IPS DF 6.9 (cell line): ENCODE results near the gene GTPBP3.

Experiments used
- DNase-seq: peaks from one replicate; pipeline ENCODE4 v3.0.0-alpha.2; 2013; ENCODE audit warnings: low read depth, low spot score
- H3K27ac ChIP-seq: one replicate; pipeline ENCODE4 v1.5.1; 2013; ENCODE audit warnings: low read length, control low read depth
- H3K27me3 ChIP-seq: 2 replicates; pipeline ENCODE4 v1.6.1; 2013; ENCODE audit warnings: mild to moderate bottlenecking, low read length; ENCODE audit not compliant: control insufficient read depth, insufficient read depth
- H3K36me3 ChIP-seq: 2 replicates; pipeline ENCODE4 v1.6.1; 2013; ENCODE audit warnings: low read length; ENCODE audit not compliant: control insufficient read depth, insufficient read depth
- H3K4me1 ChIP-seq: 2 replicates; pipeline ENCODE4 v1.6.1; 2013; ENCODE audit warnings: low read length; ENCODE audit not compliant: control insufficient read depth, insufficient read depth
- H3K4me3 ChIP-seq: 2 replicates; pipeline ENCODE4 v1.5.1; 2013; ENCODE audit warnings: mild to moderate bottlenecking, low read length
- H3K9me3 ChIP-seq: 2 replicates; pipeline ENCODE4 v1.6.1; 2013; ENCODE audit warnings: low read length, inconsistent platforms; ENCODE audit not compliant: control insufficient read depth, insufficient read depth
- WGBS: extraction: QIAGEN DNeasy Blood & Tissue Kit; methylation state at CpG from one replicate; pipeline ENCODE4 v1.1.7; 2013; ENCODE audit warnings: mixed read lengths, missing lambda C conversion rate; ENCODE audit not compliant: insufficient read length, insufficient coverage; 5-methylcytosine and 5-hydroxymethylcytosine counted together

GTPBP3 gene

DNA sequence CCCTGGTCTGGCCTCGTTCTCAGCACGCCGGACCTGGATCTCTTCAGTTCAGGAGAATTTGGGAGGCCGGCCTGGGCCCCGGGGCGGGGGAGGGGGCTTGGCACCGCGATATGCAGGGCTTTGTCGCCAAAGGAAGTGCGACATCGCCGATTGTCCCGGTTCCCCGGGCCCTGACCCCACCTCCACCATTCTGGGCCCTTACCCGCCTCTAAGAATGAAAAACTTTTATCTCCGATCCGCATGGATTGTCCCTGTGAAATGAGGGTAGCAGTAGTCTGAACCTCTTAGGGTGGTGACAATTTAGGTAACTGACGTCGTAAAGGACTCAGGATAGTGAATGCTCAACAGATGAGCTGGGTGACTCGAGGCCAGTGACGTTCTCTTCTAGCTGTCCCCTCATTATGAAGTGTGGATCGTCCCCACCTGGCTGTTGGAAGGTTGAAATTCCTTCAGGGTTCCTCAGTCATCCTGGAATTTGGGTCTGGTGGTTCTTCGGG lies 27.3 kb upstream of the GTPBP3 start:
- Histone ChIP-seq H3K36me3 (peaks cover 9% of the 10 kb centered on the region; the same call in 1 of the 2 replicates), H3K4me1 (peaks cover 4% of the 10 kb centered on the region), H3K9me3 (no peaks in the 10 kb centered on the region), H3K4me3 (peak overlapping the region; percentile 83), H3K27me3 (no peaks in the 10 kb centered on the region), H3K27ac (no peak overlapping the region)
- no CpG with 5 or more reads among the region's 23 CpGs for WGBS
- no peak for DNase-seq

DNA sequence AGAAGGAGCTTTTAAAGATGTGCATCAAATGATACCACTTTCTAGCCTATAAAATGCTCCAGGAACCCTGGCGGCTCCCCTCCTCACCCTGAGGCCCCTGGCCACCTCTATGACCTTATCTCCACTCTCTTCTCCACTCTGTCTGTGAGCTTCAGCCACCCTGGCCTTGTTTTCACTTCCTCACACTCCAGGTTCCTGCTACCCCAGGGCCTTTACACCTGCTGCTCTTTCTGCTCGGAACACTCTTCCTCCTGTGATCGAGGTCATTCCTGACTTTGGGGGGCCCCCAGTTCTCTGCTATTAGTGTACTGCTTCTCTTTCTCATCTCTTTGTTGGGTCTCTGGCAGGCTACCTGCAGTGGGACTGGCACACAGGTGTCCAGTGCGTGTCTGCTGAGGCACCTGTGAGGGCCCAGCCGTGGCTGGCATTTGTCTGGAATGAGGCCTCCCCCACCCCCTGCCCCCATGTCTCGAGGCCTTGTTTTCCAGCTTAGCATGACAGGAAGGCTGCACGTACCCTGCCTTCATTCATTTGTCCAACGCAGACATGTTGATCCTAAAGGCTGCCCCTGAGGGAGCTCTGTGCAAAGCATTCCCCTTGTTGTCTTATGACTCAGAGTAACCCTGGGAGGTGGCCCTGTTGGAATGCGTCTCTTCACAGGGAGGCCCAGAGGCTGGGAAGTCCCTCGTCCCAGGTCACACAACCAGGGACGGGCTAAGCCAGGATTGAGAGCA lies 25.7 kb upstream of the GTPBP3 start:
- Histone ChIP-seq H3K36me3 (peaks cover 17% of the 10 kb centered on the region), H3K4me3 (no peak overlapping the region), H3K9me3 (no peaks in the 10 kb centered on the region), H3K4me1 (peaks cover 2% of the 10 kb centered on the region), H3K27me3 (no peaks in the 10 kb centered on the region), H3K27ac (no peak overlapping the region)
- no peak for DNase-seq
- WGBS = no CpG with 5 or more reads among the region's 11 CpGs

DNA sequence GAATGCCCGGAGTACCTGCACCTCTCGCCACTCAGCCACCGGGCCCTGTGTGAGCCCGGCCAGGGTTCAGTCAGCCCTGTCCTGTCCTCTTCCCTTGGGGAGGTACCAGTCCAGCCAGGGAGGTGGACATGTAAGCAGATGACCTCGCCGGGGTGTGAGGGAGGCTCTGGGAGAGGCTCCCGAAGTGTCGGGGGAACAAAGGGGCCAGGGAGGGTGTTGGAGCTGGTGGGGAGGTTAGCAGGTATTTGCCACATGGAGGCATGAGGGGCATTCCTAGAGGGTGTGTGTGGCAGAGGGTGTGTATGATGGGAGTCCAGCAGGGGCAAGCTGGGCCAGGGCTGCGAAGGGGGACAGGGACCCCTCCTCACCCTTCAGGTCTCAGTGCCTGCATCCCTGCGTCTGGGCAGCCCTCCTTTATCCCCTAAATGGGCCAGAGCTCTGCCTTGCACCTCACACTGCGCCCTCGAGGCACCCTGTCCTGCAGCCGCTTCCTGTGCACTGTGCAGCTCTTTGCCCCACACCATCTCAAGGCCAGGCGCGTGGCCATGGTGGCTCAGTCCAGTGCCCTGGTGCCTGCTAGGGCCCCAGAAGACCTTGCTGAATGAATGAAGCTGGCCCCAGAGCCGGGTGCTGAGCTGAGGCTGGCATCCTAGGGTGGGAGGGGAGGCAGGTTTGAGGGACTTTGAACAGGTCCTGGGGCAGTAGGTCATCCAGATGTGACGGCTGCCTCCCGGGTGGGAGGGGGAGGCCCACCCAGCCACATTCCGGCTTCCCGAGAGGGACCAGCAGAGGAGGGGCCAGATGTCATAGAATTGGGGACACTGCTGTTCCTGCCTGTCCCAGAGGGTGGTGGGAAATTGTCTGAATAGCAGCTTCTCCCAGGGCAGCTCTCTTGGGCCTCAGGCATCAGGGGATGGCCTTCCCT lies 24.9 kb upstream of the GTPBP3 start:
- Histone ChIP-seq H3K36me3 (peaks cover 17% of the 10 kb centered on the region), H3K4me3 (no peak overlapping the region), H3K27me3 (no peaks in the 10 kb centered on the region), H3K27ac (no peak overlapping the region), H3K9me3 (no peaks in the 10 kb centered on the region), H3K4me1 (peaks cover 2% of the 10 kb centered on the region)
- WGBS = no CpG with 5 or more reads among the region's 20 CpGs
- DNase-seq = no peak

DNA sequence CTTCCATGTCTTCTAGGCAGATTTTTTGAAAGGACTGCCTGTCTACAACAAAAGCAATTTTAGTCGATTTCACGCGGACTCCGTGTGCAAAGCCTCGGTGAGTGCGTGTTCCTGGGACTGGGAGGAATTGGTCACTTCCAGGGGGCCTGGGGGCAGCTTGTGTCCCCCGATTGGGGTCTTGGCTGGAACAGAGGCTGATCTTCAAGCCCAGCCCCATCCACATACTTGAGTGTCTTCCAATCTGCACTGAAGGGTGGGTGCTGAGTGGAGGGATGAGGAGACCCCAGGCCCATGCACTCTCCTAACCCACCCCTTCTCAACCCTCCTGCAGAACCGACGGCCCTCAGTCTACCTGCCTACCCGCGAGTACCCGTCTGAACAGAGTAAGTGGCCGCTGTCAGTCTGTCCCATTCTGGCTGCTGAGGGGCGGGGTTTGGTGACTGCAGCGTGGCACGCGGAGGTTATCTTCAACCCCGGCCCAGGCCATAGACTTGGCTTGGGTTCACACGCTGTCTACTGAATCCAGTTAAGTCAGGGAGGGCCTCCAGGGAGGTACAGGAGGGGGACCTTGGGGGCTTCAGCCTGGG lies 23.3 kb upstream of the GTPBP3 start:
- peaks cover 2% of the 10 kb centered on the region for H3K4me1 ChIP-seq
- WGBS = no CpG with 5 or more reads among the region's 19 CpGs
- no peak overlapping the region for H3K27ac ChIP-seq
- H3K36me3 ChIP-seq = peaks cover 20% of the 10 kb centered on the region
- H3K9me3 ChIP-seq = no peaks in the 10 kb centered on the region
- DNase-seq = no peak
- H3K4me3 ChIP-seq = no peak overlapping the region
- no peaks in the 10 kb centered on the region for H3K27me3 ChIP-seq

DNA sequence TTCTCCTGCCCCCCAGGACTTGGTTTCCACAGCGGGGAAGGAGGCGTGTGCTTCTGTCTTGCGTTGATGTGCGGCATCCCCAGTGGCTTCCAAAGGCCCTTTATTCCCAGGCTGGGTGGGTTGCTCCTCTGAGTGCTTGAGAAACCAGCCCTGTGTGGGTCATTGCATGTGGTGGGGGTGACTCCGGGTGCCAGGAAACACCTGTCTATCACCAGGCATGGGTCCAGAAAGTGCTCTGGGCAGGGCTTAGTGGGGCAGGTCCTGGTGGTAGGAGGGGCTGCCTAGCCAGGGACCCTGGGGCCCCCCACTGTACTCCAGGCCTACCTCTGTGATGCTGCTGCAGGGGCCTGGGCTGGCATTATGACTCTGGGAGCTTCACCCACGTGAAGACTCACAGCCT lies 18.4 kb upstream of the GTPBP3 start:
- H3K9me3 ChIP-seq = no peaks in the 10 kb centered on the region
- peaks cover 31% of the 10 kb centered on the region for H3K36me3 ChIP-seq
- H3K4me1 ChIP-seq = no peaks in the 10 kb centered on the region
- H3K4me3 ChIP-seq = no peak overlapping the region
- no peak overlapping the region for H3K27ac ChIP-seq
- no peak for DNase-seq
- no CpG with 5 or more reads among the region's 6 CpGs for WGBS
- no peaks in the 10 kb centered on the region for H3K27me3 ChIP-seq

DNA sequence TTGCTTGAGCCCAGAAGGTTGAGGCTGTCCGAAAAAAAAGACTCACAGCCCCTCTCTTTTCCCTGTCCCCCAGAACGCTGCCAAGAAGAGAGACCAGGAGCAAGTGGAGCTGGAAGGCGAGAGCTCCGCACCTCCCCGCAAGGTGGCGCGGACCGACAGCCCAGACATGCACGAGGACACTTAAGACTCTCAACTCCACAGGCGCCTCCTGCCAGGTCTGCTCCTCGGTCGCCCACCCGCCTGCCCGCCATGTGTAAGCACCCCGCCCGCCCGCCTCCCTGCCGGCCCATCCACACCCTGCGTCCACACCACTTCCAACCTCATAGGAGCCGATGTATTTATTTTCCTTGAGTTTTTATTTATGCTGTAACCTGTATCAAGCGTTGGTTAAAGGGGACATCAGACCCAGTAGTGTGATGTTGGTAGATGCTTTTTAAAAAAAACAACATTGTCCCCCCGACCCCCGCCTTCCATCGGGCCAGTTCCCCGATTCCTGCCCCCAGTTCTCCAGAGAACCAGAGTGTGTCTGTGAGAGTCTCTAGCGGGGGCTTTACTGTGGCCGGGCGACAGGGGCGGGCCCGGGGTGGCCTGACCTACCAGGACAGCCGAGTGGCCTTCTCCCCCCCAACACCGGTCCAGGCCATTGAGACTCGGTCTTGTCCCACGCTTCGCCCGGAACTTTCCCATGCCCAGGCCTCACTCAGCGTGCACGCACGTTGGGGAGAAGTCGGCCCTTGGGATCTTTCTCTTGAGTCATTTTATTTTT lies 17.7 kb upstream of the GTPBP3 start:
- peaks cover 25% of the 10 kb centered on the region for H3K36me3 ChIP-seq
- WGBS = no CpG with 5 or more reads among the region's 40 CpGs

DNA sequence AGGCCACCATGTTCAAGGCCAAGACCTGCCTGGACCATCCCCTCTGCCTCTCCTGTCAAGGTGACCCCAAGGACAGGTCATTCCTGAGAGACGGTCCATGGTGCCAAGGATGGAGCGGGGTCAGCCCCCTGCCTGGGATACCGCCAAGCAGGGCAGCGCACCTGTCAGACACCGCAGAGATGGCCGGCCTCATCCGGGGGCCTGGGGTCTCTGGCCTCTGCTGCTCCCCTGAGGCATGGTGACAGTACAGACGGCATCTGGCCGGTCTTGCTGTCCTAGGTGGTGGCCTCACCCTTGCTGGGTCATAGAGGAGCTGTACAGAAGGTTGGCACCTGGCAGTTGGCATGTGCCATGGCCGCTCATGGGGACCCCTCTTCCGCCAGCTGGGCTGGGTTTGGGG lies 16.9 kb upstream of the GTPBP3 start:
- DNase-seq = no peak
- Histone ChIP-seq H3K4me1 (no peaks in the 10 kb centered on the region), H3K27me3 (no peaks in the 10 kb centered on the region), H3K27ac (no peak overlapping the region), H3K36me3 (peaks cover 26% of the 10 kb centered on the region), H3K4me3 (no peak overlapping the region), H3K9me3 (no peaks in the 10 kb centered on the region)
- WGBS = no CpG with 5 or more reads among the region's 11 CpGs

More for the DNA sequence above, 17.7 kb upstream of the GTPBP3 start:
- H3K4me1 ChIP-seq = no peaks in the 10 kb centered on the region
- no peaks in the 10 kb centered on the region for H3K27me3 ChIP-seq
- no peak for DNase-seq
- no peak overlapping the region for H3K27ac ChIP-seq
- no peaks in the 10 kb centered on the region for H3K9me3 ChIP-seq
- H3K4me3 ChIP-seq = no peak overlapping the region

DNA sequence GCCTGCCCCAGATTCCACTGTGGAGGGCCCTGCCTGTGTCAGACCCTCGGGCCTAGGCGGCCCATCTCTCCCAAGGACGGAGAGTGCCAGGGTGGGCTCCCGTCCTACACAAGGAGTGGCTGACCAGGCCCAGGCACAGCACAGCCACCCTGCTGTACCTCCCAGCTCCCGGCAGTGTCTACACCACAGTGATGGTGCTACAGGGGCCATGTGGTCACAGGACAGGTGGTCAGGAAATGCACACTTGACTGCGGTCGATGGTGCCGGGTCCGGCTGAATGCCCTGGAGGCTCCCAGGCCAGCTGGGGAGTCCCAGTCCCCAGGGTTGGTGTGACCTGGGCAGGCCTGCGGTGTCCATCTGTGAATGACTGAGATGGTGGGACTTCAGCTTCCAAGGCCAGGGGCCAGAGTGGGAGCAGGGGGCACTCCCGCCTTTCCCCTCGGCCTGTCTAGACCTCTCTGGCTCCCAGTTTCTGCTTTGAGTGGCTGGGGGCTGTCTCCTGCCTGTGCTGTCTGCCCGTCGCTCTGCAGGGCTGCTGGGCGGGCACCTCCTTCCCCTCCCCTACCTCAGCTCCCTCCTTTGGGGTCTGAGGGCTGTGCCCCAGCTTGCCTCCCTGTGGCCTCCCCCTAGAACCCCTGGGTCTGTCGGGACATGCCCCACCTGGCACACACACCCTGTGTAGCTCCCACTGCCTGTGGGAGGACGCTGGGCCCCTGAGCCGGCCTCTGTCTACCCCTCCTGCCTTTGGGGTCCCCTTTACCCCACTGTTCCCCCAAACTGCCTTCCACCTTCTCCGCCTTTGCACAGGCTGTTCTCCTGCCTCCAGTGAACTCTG lies 15.5 kb upstream of the GTPBP3 start:
- no CpG with 5 or more reads among the region's 19 CpGs for WGBS
- no peak for DNase-seq
- H3K27ac ChIP-seq = no peak overlapping the region
- no peaks in the 10 kb centered on the region for H3K27me3 ChIP-seq
- H3K4me3 ChIP-seq = no peak overlapping the region
- peaks cover 3% of the 10 kb centered on the region; the same call in 1 of the 2 replicates for H3K4me1 ChIP-seq
- H3K9me3 ChIP-seq = no peaks in the 10 kb centered on the region
- peaks cover 19% of the 10 kb centered on the region for H3K36me3 ChIP-seq

DNA sequence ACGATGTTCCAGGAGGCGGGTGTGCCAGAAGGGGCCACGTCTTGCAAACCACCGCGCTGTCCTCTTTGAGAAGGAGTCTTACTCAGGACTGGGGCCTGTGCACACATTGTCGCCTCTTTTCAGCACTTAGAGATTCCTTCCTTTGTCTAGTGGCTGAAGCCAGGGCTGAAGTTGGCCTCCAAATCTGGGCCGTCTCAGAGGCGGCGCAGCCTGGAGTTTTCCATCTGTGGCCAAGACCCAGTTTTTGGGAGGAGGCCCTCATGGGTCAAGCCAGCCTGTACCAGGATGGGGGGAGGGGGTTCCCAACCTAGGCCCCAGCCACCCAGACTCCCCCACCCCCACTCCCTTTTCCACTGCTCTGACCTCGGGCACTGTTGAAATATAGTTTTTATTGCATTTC lies 14.5 kb upstream of the GTPBP3 start:
- no peak overlapping the region for H3K4me3 ChIP-seq
- no peaks in the 10 kb centered on the region for H3K9me3 ChIP-seq
- no CpG with 5 or more reads among the region's 10 CpGs for WGBS
- no peaks in the 10 kb centered on the region for H3K27me3 ChIP-seq
- no peak overlapping the region for H3K27ac ChIP-seq
- peaks cover 19% of the 10 kb centered on the region for H3K36me3 ChIP-seq
- H3K4me1 ChIP-seq = peaks cover 8% of the 10 kb centered on the region
- DNase-seq = no peak
